Activated B cell treated with CpG ODN at 0.5 μM for 24 hours (primary cell): ENCODE data around the gene PCDHA1. TPM values are rescaled to one million over a fixed set of nuclear protein-coding genes. Genes with fewer than 3 reads are reported as not detected.

Experiments
- ATAC-seq: fragments of 200-7000 bp; cut with Tn5 transposase; one replicate; pipeline ENCODE4 v1.10.0; 2021; ENCODE audit warnings: low read depth, mild to moderate bottlenecking, moderate library complexity
- CTCF ChIA-PET: fragments of 350-600 bp; sonication (Branson Sonifier 250); formaldehyde crosslinking; loops from one replicate; lab custom pipeline; 2021; ENCODE audit warnings: antibody characterized with exemption; lab: Charles Lee
- POLR2A ChIA-PET: fragments of 350-600 bp; sonication (Branson Sonifier 250); formaldehyde crosslinking; loops from one replicate; lab custom pipeline; 2021; ENCODE audit warnings: antibody characterized with exemption; lab: Charles Lee
- DNase-seq: peaks from one replicate; pipeline ENCODE4 v3.0.0; 2022
- H3K27ac Mint-ChIP-seq: one replicate; pipeline ENCODE4 v1.8.0; 2020; ENCODE audit warnings: mixed read lengths
- H3K27me3 Mint-ChIP-seq: one replicate; pipeline ENCODE4 v1.8.0; 2021; ENCODE audit warnings: mixed read lengths
- H3K36me3 Mint-ChIP-seq: one replicate; pipeline ENCODE4 v1.8.0; 2021; ENCODE audit warnings: low read depth, mixed read lengths
- H3K4me1 Mint-ChIP-seq: one replicate; pipeline ENCODE4 v1.8.0; 2021; ENCODE audit warnings: mixed read lengths
- H3K4me3 Mint-ChIP-seq: one replicate; pipeline ENCODE4 v1.8.0; 2020; ENCODE audit warnings: mild to moderate bottlenecking, mixed read lengths
- H3K9me3 Mint-ChIP-seq: one replicate; pipeline ENCODE4 v1.8.0; 2020; ENCODE audit warnings: mixed read lengths
- CTCF ChIP-seq: fragments of 200-600 bp; IDR thresholded peaks from one replicate; pipeline ENCODE4 v1.8.0; 2022; ENCODE audit warnings: antibody characterized with exemption, mild to moderate bottlenecking
- intact Hi-C: fragments of 100-400 bp; cut with micrococcal nuclease; formaldehyde crosslinking; loops from one replicate; pipeline ENCODE4 v1.15.1; 2024
- total RNA-seq: library from RNA; stranded (reverse); gene quantifications from 2 replicates; pipeline ENCODE4 v1.2.3, GENCODE V29; 2022

The PCDHA1 gene
- total RNA-seq = not detected in 2 replicates

DNA sequence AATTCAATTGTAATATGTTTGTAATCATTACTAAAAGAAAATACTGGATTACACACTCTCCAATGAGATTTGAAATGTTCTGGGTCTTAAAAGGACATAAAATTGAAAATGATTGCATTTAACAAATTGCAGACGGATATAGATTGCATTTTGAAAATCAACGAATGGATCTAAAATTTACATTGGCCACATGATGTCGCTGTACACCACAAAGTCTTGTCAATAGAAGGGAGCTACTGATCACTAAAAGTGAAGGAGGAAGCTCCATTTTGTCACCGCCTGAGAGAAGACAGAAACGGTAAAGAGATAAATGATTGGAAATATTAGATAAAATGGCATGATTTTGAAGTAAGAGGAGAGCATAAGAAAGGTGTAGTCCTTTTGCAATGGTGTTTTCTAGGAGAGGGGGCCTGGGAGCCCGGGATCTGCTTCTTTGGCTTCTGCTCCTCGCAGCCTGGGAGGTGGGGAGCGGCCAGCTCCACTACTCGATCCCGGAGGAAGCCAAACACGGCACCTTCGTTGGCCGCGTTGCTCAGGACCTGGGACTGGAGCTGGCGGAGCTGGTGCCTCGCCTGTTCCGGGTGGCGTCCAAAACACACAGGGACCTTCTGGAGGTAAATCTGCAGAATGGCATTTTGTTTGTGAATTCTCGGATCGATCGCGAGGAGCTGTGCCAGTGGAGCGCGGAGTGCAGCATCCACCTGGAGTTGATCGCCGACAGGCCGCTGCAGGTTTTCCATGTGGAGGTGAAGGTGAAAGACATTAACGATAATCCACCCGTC, at the start of gene PCDHA1:
Gene PCDHA1 (plus strand): TSS at position 236 of the 782 bp plus-strand sequence.
- DNase-seq (no peak), ATAC-seq (no peak)
- H3K36me3 Mint-ChIP-seq = peaks cover 8% of the 10 kb centered on the region
- peaks cover 28% of the 10 kb centered on the region for H3K9me3 Mint-ChIP-seq
- H3K27me3 Mint-ChIP-seq = peaks cover 12% of the 10 kb centered on the region
- no peak for TF ChIP-seq CTCF
- ChIA-PET CTCF (no interaction called here), POLR2A (no interaction called here)
- no peak within 1 kb of the TSS for H3K27ac Mint-ChIP-seq
- intact Hi-C loops = no loop called here
- no peaks in the 10 kb centered on the region for H3K4me1 Mint-ChIP-seq
- no peak within 1 kb of the TSS for H3K4me3 Mint-ChIP-seq

- H3K4me3 Mint-ChIP-seq = no peak overlapping the region
- TF ChIP-seq CTCF = no peak
- ATAC-seq (no peak), DNase-seq (no peak)
- intact Hi-C loops = no loop called here
- ChIA-PET POLR2A (no interaction called here), CTCF (no interaction called here)
- no peak overlapping the region for H3K27ac Mint-ChIP-seq
- H3K27me3 Mint-ChIP-seq = peaks cover 35% of the 10 kb centered on the region
- peaks cover 19% of the 10 kb centered on the region for H3K9me3 Mint-ChIP-seq
- no peaks in the 10 kb centered on the region for H3K36me3 Mint-ChIP-seq
- H3K4me1 Mint-ChIP-seq = no peaks in the 10 kb centered on the region
Measured at GRCh38 chr5:140737486-140737885, 48.5 kb upstream of the PCDHA1 start.

- TF ChIP-seq CTCF = no peak
- H3K9me3 Mint-ChIP-seq = peaks cover 29% of the 10 kb centered on the region
- H3K4me1 Mint-ChIP-seq = no peaks in the 10 kb centered on the region
- ChIA-PET CTCF (no interaction called here), POLR2A (no interaction called here)
- H3K36me3 Mint-ChIP-seq = no peaks in the 10 kb centered on the region
- no peak for DNase-seq
- H3K27me3 Mint-ChIP-seq = peaks cover 16% of the 10 kb centered on the region
- no peak for ATAC-seq
- no peak overlapping the region for H3K4me3 Mint-ChIP-seq
- no peak overlapping the region for H3K27ac Mint-ChIP-seq
- intact Hi-C loops = no loop called here
Measured at GRCh38 chr5:140741967-140742366, 44.0 kb upstream of the PCDHA1 start.

GRCh38 chr5:140753561-140753960, 32.4 kb upstream of the PCDHA1 start:
- no peak for TF ChIP-seq CTCF
- intact Hi-C loops = no loop called here
- Mint-ChIP-seq H3K27ac (no peak overlapping the region), H3K4me3 (no peak overlapping the region), H3K9me3 (peaks cover 66% of the 10 kb centered on the region), H3K36me3 (peaks cover 3% of the 10 kb centered on the region), H3K27me3 (peaks cover 5% of the 10 kb centered on the region), H3K4me1 (no peaks in the 10 kb centered on the region)
- ATAC-seq = no peak
- no peak for DNase-seq
- ChIA-PET POLR2A (no interaction called here), CTCF (no interaction called here)

GRCh38 chr5:140764177-140764973, 21.6 kb upstream of the PCDHA1 start:
- Mint-ChIP-seq H3K9me3 (peaks cover 52% of the 10 kb centered on the region), H3K4me1 (no peaks in the 10 kb centered on the region), H3K27me3 (no peaks in the 10 kb centered on the region), H3K4me3 (no peak overlapping the region), H3K36me3 (peaks cover 15% of the 10 kb centered on the region), H3K27ac (no peak overlapping the region)
- DNase-seq (no peak), ATAC-seq (no peak)
- intact Hi-C loops = no loop called here
- no peak for TF ChIP-seq CTCF
- CTCF ChIA-PET = no interaction called here
- POLR2A ChIA-PET = no interaction called here
